Testis (tissue), 2 donors: ENCODE results near the gene FCHSD2.

Experiments used
- POLR2A ChIP-seq: fragments of 450-650 bp; IDR thresholded peaks from one replicate; pipeline ENCODE4 v1.6.1; 2017; ENCODE audit warnings: antibody characterized with exemption, mild to moderate bottlenecking, moderate library complexity
- TF ChIP-seq, protein P1 (sequence below), 3 experiments: fragments of 450-650 bp in 2 of 3; fragments of 200-600 bp in 1 of 3; sonication (generic) in 1 of 3; IDR thresholded peaks; one replicate each; pipeline ENCODE4 v1.5.1; 2016 to 2019; ENCODE audit warnings: antibody characterized with exemption in 3 of 3, mild to moderate bottlenecking in 2 of 3, moderate library complexity in 1 of 3

DNA sequence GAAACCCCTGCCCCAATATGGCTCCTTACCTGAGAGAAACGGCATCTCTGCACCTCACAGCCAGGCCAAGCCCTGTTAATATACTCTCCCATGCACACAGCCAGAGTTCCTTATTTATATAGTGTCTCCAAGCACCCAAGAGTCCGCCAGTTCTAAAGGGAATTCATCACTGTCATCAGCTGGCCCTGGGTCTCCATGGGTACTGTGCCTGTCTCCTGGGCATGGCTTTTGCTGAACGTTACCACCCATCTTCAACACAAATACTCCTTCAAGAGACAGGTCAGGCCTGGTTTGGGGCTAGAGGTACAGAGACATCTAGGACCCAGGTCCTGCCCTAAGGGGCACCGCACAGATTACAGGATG lies 329.5 kb downstream of the FCHSD2 start:
- no peak for TF ChIP-seq POLR2A
- TF ChIP-seq, protein P1, sequence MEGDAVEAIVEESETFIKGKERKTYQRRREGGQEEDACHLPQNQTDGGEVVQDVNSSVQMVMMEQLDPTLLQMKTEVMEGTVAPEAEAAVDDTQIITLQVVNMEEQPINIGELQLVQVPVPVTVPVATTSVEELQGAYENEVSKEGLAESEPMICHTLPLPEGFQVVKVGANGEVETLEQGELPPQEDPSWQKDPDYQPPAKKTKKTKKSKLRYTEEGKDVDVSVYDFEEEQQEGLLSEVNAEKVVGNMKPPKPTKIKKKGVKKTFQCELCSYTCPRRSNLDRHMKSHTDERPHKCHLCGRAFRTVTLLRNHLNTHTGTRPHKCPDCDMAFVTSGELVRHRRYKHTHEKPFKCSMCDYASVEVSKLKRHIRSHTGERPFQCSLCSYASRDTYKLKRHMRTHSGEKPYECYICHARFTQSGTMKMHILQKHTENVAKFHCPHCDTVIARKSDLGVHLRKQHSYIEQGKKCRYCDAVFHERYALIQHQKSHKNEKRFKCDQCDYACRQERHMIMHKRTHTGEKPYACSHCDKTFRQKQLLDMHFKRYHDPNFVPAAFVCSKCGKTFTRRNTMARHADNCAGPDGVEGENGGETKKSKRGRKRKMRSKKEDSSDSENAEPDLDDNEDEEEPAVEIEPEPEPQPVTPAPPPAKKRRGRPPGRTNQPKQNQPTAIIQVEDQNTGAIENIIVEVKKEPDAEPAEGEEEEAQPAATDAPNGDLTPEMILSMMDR (IDR thresholded peaks at IDR 0.05), result no peak
